ENCODE measurements around the gene PICALM.

DNA sequence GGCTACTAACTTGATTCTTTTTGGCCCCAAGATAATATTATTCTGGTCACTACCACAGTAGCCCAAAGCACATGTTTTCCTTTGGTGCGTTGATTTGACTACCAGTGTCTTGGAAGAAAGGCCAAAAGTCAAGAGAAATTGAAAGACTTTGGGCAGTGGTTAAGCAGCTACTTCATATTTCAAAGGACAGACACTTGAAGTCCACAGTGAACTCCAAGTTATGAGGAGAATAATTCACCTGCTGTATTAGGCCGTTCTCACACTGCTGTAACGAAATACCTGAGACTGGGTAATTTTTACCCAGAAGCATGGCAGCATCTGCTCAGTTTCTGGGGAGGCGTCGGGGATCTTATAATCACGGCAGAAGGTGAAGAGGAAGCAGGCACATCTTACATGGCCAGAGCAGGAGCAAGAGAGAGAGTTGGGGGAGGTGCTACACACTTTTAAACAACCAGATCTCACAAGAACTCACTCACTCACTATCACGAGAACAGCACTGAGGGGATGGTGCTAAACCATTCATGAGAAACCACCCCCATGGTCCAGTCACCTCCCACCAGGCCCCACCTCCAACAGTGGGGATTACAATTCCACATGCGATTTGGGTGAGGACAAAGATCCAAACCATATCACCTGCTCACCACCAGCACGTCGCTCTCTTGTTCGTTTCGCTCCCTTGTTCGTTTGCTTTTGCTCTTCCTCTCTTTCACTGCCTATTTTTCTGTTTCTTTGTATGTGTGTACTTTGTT, 40.2 kb upstream of the PICALM start:
- TF ChIP-seq SMC3 (IDR thresholded peaks at IDR 0.05; ENCODE audit: low read depth, low read length), result no peak
- TF ChIP-seq RCOR1 (IDR thresholded peaks at IDR 0.05; ENCODE audit: insufficient replicate concordance, low read length), result no peak
- TF ChIP-seq, protein P1, sequence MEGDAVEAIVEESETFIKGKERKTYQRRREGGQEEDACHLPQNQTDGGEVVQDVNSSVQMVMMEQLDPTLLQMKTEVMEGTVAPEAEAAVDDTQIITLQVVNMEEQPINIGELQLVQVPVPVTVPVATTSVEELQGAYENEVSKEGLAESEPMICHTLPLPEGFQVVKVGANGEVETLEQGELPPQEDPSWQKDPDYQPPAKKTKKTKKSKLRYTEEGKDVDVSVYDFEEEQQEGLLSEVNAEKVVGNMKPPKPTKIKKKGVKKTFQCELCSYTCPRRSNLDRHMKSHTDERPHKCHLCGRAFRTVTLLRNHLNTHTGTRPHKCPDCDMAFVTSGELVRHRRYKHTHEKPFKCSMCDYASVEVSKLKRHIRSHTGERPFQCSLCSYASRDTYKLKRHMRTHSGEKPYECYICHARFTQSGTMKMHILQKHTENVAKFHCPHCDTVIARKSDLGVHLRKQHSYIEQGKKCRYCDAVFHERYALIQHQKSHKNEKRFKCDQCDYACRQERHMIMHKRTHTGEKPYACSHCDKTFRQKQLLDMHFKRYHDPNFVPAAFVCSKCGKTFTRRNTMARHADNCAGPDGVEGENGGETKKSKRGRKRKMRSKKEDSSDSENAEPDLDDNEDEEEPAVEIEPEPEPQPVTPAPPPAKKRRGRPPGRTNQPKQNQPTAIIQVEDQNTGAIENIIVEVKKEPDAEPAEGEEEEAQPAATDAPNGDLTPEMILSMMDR (conservative IDR thresholded peaks at IDR 0.05; ENCODE audit: low read depth, low read length), result no peak
- no peak for TF ChIP-seq POLR2A (IDR thresholded peaks at IDR 0.05; ENCODE audit: low read depth, low read length)
- no peak for TF ChIP-seq MAFK (IDR thresholded peaks at IDR 0.05; ENCODE audit: low read depth, low read length)
- TF ChIP-seq RAD21 (IDR thresholded peaks at IDR 0.05; ENCODE audit: low read length), result no peak
- TF ChIP-seq USF2 (IDR thresholded peaks at IDR 0.05; ENCODE audit: low read depth, low read length), result no peak
- TF ChIP-seq BHLHE40 (IDR thresholded peaks at IDR 0.05; ENCODE audit: low read depth, low read length), result no peak
- TF ChIP-seq NFE2L2 (IDR thresholded peaks at IDR 0.05; ENCODE audit: low read depth, low read length), result no peak
- TF ChIP-seq RFX5 (IDR thresholded peaks at IDR 0.05; ENCODE audit: low read depth, low read length), result no peak
- TF ChIP-seq ELK1 (IDR thresholded peaks at IDR 0.05; ENCODE audit: borderline replicate concordance, low read depth, low read length), result no peak

All from IMR-90 (cell line).